ENCODE measurements around the gene TMEM198.

Gene TMEM198

DNA sequence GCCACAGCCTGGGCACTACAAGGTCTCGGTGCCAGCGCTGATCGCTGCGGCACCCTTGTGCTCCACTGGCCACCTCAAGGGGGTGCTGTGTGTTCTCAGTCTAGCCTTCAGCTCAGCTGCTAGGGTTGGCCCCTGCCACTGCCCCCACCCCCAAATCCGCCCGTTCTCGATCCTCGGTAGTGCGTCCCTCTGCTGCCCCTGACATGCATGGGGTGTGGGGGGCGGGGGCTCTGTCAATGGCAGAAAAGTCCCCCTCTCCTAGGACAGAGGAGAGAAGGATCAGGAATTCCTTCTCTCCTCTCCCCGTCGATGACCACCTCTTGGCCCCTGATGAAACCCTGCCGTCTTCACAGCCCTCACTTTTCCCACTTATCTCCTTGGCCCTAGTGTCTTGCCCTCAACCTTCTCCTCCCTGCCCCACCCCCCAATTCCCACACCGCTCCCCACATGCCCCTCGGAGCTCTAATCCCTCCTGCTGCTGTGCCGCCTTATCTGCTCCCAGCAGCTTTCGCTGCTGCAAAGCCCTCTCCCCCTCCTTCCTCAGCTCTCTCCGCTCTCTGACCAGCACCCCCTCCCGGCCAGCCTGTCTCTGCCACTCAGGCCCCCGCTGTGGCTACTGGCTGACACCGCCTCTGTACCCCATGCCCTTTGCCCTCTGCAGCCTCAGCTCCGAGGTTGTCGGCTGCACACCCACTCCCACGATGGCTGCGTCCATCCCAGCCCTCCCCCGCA lies 33.9 kb upstream of the TMEM198 start:
- peak; percentile 33 for DNase-seq (ENCODE audit: low read depth)

- no peak for DNase-seq (ENCODE audit: low read depth)
Observed at GRCh38 chr2:219510512-219511135, 33.2 kb upstream of the TMEM198 start.

DNA sequence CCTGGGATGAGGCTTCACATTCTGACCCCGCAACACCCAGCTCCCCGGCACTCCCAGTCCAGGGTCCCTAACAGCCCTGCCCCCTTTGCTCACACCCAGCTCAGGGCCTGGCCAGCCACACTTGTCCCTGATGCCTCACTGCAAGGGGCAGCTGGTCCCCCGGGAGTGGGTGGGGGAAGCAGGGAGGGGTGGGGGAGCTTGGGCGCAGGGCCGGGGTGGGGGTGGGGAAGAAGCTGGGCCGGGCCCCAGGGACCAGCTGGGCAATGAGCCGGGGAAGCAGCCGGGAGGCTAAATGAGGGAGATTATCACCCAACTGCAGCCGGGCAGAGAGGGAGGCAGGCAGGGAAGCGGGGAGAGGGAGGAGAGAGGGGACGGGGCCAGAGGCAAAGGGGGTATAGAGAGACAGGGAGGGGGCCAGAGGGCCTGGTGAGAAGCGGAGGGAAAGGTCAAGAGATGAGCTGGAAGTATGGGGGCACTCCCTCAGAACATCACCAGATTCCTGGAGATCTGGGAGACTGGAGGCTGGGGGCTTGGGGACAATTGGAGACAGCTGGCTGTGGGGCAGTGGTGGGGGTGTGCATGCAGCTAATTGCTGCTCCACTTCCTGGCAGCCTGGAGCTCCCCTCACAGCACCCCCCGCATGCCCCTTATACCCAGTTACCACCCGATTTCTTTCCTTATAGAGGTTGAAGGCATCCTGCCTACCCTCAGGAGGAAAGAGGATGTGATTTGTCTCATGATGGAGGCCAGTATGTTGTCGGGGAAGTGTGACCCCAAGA lies 32.1 kb upstream of the TMEM198 start:
- DNase-seq (ENCODE audit: low read depth): no peak

DNA sequence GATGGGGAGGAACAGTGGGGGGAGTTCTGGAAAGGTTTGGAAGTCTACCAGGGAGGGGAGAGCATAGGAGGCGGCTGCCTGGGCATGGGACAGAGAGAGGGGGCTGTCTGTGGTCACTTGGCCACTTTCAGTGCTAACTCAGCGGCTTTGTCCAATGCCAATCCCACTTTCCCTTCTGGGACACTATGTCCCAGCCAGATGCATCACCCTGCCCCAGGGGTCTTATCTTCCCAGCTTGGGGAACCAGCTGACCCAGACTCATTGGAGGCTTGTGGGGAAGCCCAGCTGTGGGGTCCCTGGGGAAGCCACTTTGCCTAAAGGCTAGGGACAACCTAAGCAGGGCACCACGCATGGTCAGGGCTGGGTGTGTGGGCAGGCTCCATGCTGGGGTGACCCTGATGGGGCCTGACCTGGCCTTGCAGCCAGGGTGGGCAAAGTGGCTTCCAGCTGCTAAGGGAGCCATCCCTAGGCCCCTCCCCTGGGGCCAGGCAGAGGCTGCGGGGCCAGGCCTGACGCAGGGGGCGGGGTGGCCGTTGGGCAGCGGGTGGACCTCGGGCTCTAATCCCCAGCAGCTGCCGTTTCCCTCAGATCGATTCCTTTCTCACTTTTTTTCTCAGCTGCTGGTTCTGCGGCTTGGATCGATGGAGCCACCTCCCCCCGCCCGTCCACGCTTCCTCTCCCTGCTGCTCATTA lies 31.2 kb upstream of the TMEM198 start:
- no peak for DNase-seq (ENCODE audit: low read depth)

GRCh38 chr2:219513787-219514186 lies 30.0 kb upstream of the TMEM198 start:
- DNase-seq (ENCODE audit: low read depth): no peak

DNA sequence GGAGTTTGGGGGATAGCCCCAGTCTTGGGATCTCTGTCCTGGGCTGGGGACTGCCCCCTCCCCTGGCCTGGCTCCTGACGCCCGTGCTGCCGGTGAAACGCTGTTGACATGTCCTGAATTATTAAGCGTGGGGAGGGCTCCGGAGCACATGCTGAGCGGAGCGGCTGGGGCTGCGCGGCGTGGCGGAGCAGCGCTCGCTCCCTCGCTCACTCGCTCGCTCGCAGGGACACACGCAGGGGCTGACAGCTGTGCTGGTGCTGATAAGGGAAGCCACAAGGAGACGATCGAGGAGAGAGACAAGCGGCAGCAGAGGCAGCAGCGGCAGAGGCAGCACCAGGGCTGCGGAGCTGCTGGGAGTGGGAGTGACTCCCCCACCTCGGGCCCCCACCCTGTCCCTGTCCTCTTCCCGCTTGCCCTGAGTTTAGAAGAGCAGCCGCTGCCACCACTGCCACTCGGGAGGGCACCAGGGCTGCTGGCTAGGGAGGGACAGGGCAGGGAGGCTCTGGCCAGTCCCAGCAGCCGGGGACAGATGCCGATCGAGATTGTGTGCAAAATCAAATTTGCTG lies 29.5 kb upstream of the TMEM198 start, which contains the start of gene ASIC4:
Gene ASIC4, plus strand, starts transcription at position 287 of the 566 bp plus-strand sequence. Its CDS starts 243 bp downstream, at position 530.
- no peak for DNase-seq (ENCODE audit: low read depth)

- no peak for DNase-seq (ENCODE audit: low read depth)
Observed at GRCh38 chr2:219514836-219515235, 29.0 kb upstream of the TMEM198 start.

DNA sequence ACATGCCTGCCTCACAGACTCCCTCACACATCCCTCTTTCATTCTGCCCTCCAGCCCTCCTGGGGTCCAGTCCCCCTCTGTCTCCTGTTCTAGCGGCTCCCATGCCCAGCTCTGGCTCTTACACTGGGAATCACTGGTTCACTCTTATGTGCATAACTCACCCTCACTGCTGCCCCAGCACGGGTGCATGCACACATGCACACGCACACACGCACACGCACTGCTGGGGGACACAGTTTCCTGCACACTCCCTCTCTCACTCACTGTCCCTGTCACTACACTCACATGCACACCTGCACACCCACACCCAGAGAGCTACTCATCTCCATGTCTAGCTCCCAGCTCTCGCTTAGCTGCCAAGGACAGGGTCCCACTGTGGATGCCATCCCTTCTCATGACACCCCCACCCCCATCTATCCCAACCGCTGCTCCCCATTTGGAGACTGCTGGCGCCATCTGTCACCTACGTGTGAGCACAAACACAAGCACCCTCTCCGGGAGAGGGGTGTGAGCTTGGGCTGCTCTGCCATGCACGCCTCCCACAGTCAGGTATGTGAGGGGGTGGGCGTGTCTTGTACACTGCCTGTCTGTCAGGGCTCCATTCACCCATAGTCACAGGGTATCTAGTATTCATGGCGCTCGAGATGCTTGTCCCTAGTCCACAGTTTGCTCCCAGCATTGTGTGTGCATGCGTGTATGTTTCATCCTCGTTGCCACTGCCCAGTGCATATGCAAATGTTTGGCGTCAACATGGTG lies 27.8 kb upstream of the TMEM198 start:
- no peak for DNase-seq (ENCODE audit: low read depth)

DNA sequence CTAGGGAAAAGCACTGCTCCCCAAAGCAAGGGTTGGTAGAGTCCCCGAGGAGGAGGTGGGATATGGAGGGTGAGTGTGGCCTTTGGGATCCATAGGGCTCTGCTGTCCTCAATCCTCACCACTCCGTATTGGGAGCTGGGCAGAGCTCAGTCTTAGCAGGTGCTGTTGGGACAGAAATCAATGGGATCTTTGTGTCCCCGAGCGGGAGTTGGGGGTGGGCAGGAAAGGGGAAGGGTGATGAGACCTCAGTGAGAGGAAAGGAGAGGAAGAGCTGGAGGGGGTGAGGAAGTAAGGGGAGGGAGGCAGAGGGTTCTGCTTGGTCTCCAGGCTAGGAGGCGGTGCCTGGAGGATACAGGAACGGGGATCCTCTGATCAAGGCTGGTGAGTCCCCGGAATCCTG lies 26.9 kb upstream of the TMEM198 start:
- DNase-seq (ENCODE audit: low read depth): no peak

- DNase-seq (ENCODE audit: low read depth): no peak
Observed at GRCh38 chr2:219517954-219518778, 25.7 kb upstream of the TMEM198 start.

DNA sequence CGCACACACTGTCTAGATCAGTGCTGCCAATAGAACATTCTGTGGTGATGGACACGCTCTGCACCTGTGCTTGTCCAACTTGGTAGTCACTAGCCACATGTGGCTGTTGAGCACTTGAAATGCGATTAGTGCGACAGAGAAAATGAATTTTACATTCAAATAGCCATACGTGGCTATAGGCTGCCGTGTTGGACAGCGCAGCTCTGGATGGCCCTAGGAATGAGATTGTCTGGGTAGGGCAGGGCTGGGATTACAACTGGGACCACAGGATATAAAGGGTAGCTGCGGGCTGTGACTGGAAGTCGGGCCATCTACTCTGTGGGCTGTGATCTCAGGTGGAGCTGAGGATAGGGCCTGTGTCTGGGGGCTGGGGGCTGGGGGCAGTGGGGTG lies 24.3 kb upstream of the TMEM198 start:
- DNase-seq (ENCODE audit: low read depth): no peak

DNA sequence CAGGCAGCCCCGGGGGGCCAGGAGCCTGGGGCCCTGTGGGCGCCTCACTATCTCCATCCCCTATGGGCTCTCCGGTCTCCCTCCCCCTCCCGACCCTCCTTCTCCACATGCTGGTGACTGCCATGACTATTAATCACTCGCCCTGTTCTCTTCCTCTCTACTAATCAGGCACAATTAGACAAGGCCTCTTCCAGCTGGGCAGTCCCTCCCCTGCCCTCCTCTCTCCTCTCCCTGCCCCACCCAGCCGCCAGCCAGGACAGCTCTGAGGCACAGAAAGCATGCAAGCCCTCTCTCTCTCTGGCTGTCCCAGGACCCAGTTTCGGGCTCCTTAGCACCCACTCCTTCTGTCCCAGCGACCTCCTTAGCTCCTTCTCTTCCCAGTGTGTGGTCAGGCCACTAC lies 23.7 kb upstream of the TMEM198 start:
- no peak for DNase-seq (ENCODE audit: low read depth)

- no peak for DNase-seq (ENCODE audit: low read depth)
Observed at GRCh38 chr2:219521066-219521880, 22.6 kb upstream of the TMEM198 start.

GRCh38 chr2:219522111-219523030 lies 21.5 kb upstream of the TMEM198 start:
- no peak for DNase-seq (ENCODE audit: low read depth)

DNA sequence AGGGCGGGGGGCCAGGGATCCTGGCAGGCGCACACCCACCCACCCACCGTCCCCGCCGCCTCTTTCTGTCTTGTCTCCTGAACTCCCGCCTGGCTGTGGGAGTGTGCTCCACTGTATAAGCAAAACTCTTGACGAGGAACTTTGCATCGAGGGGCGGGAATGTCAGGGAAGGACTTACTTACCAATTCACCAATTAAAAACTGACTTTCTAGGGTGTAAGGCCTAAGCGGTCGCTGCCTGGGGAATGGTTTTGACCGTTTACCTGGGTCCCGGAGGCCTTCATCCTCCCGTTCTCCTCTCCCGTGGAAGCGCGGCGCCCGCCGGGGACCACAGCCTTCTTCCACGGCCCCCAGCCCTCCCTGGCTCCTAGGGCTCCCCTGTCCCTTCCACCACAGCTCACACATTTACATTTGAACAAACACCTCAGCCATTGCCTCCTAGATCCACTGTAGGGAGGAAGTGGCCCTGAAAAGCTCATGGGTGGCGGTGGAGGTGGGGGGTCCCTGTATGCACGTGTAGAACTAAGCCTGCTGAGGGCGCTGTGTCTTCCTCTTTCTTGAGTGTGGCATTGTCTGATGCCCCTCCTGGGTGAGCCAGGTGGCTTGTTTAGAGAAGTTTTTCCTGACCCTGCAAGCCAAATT lies 20.7 kb upstream of the TMEM198 start:
- no peak for DNase-seq (ENCODE audit: low read depth)

DNA sequence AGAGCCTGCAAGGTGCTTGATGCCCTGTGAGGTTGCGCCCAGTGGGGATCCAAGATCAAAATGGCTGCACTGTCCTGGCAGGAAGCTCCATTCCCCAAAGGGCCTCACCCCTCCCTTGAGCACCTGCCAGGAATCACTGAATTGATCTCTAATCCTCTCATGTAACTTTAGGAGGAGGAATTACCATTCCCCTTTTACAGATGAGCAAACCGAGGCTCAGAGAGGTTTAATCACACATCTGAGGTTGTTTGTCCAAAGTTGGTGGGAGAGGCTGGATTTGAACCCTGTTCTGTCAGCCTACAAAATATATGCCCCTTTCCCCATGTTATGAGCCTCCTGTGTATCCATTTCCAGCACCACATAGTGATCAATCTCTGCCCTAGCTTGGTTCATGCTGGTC lies 19.0 kb upstream of the TMEM198 start:
- DNase-seq (ENCODE audit: low read depth): no peak

DNA sequence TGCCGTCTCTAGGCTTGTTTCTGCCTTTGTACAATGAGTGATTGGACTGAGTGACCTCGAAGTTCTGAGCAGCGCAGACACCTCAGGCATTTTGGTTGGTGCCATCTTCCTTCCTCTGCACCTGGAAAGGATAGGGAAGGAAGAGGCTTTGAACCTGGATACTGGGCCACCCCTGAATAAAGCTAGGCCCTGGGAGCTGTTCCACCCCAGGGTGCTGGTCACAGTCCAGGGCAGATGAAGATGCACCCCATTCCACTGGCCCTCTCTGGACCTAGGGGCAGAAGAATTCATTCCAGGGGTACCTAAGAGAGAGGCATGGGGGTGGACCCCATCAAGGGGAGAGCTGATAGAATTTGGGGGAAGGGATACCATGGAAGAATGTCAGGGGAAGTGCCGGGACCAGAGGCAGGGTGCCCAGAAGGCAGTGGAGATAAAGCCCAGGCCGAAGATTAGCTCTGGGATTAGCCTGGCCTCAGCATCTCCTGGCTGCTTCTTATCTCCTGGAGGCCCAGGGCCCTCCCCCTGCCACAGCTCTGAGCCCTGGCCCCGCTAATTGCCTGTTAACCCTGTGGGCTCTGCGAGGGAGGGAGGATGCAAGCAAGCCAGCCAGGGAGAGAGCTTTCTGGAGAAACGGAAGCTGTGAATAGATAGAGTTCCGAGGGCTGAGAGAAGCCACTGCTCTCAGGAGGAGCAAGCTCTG lies 18.1 kb upstream of the TMEM198 start:
- no peak for DNase-seq (ENCODE audit: low read depth)
